ENCODE measurements around the gene DGAT2. TPM values are rescaled to one million over a fixed set of nuclear protein-coding genes. Genes with fewer than 3 reads are reported as not detected.

Gene DGAT2
- 3.7 and 4.8 TPM in 2 replicates for polyA plus RNA-seq

GRCh38 chr11:75768112-75768908 lies at the start of gene DGAT2:
Gene DGAT2, plus strand, starts transcription at chr11:75768778. Its CDS starts 214 bp downstream, at chr11:75768992.

GRCh38 chr11:75814677-75815344 lies 46.2 kb downstream of the DGAT2 start, which contains the start of gene UVRAG:
Gene UVRAG, plus strand, starts transcription at chr11:75815210. Its CDS starts 198 bp downstream, at chr11:75815408.

Other genes starting within 250 kb of the DGAT2 start
- 7.1 and 14.7 TPM in 2 replicates for gene GDPD5, start 242.8 kb upstream of the DGAT2 start, polyA plus RNA-seq
- gene SERPINH1, start 206.5 kb upstream of the DGAT2 start, polyA plus RNA-seq, result 4.5 and 8.1 TPM in 2 replicates
- gene MAP6, start 99.7 kb upstream of the DGAT2 start, polyA plus RNA-seq, result 115 and 139 TPM in 2 replicates
- gene MOGAT2, start 50.9 kb upstream of the DGAT2 start, polyA plus RNA-seq, result 0.94 TPM in 1 of 2 replicates, not detected in the other
- 17.8 and 26.0 TPM in 2 replicates for gene UVRAG, start 46.4 kb downstream of the DGAT2 start, polyA plus RNA-seq

Measured in Purkinje cell (primary cell).